ENCODE data around the gene SPTA1.
"Not testable (repeated sequence)": the region's sequence is repeated elsewhere in the genome, so short reads cannot be mapped to it uniquely, and the experiment has no call there.

DNA sequence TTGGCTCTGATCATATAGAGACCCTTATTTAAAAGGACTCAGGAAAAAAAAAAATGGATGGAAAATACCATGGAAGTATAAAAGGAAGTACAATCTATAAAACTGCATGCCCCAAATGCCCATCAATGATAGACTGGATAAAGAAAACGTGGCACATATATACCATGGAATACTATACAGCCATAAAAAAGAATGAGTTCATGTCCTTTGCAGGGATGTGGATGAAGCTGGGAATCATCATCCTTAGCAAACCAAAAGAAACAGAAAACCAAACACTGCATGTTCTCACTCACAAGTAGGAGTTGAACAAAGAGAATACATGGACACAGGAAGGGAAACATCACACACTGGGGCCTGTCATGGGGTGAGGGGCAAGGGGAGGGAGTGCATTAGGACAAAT is 4.6 kb upstream of the SPTA1 start:
- not testable (repeated sequence) for TF ChIP-seq EP300 (IDR thresholded peaks at IDR 0.05; ENCODE audit: borderline replicate concordance in 1 of 2, low read depth in 2 of 2, low read length in 2 of 2); CTBP2 (IDR thresholded peaks at IDR 0.05; ENCODE audit: borderline replicate concordance, insufficient read depth, insufficient read length, low read length); RFX5 (IDR thresholded peaks at IDR 0.05; ENCODE audit: borderline replicate concordance, low read depth, low read length); ZNF274 (IDR thresholded peaks at IDR 0.05; ENCODE audit: borderline replicate concordance, extremely low read depth, low read length)
- TF ChIP-seq, protein P1, sequence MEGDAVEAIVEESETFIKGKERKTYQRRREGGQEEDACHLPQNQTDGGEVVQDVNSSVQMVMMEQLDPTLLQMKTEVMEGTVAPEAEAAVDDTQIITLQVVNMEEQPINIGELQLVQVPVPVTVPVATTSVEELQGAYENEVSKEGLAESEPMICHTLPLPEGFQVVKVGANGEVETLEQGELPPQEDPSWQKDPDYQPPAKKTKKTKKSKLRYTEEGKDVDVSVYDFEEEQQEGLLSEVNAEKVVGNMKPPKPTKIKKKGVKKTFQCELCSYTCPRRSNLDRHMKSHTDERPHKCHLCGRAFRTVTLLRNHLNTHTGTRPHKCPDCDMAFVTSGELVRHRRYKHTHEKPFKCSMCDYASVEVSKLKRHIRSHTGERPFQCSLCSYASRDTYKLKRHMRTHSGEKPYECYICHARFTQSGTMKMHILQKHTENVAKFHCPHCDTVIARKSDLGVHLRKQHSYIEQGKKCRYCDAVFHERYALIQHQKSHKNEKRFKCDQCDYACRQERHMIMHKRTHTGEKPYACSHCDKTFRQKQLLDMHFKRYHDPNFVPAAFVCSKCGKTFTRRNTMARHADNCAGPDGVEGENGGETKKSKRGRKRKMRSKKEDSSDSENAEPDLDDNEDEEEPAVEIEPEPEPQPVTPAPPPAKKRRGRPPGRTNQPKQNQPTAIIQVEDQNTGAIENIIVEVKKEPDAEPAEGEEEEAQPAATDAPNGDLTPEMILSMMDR (IDR thresholded peaks at IDR 0.05; ENCODE audit: control extremely low read depth in 1 of 3, insufficient read depth in 1 of 3, low read depth in 1 of 3, low read length in 3 of 3) = not testable (repeated sequence)
- TF ChIP-seq, protein P2, sequence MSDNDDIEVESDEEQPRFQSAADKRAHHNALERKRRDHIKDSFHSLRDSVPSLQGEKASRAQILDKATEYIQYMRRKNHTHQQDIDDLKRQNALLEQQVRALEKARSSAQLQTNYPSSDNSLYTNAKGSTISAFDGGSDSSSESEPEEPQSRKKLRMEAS (IDR thresholded peaks at IDR 0.05) = not testable (repeated sequence)
